ENCODE data around the gene MBD2.

Gene MBD2

DNA sequence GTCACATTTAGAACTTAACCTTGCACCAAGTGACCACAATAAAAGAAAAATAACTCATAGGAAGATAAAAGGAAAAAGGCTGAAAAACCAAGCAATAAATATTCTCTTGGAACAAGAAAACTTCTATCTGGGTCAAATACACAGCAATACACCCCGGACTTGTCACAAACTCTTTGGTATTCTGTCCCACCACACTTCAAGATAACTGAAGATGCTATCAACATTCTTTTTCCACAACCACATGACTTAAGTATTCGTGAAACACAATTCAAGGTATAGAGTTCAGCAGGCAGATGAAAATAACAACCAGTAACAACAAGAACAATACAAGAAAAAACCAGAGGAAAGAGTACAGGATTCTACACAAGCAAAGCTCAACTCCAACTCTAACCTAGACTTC, 18.0 kb downstream of the MBD2 start:
- TF ChIP-seq ZFX (IDR thresholded peaks at IDR 0.05): no peak
- TF ChIP-seq, protein P1, sequence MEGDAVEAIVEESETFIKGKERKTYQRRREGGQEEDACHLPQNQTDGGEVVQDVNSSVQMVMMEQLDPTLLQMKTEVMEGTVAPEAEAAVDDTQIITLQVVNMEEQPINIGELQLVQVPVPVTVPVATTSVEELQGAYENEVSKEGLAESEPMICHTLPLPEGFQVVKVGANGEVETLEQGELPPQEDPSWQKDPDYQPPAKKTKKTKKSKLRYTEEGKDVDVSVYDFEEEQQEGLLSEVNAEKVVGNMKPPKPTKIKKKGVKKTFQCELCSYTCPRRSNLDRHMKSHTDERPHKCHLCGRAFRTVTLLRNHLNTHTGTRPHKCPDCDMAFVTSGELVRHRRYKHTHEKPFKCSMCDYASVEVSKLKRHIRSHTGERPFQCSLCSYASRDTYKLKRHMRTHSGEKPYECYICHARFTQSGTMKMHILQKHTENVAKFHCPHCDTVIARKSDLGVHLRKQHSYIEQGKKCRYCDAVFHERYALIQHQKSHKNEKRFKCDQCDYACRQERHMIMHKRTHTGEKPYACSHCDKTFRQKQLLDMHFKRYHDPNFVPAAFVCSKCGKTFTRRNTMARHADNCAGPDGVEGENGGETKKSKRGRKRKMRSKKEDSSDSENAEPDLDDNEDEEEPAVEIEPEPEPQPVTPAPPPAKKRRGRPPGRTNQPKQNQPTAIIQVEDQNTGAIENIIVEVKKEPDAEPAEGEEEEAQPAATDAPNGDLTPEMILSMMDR (conservative IDR thresholded peaks at IDR 0.05): no peak
- no peak overlapping the region for H3K27ac ChIP-seq

DNA sequence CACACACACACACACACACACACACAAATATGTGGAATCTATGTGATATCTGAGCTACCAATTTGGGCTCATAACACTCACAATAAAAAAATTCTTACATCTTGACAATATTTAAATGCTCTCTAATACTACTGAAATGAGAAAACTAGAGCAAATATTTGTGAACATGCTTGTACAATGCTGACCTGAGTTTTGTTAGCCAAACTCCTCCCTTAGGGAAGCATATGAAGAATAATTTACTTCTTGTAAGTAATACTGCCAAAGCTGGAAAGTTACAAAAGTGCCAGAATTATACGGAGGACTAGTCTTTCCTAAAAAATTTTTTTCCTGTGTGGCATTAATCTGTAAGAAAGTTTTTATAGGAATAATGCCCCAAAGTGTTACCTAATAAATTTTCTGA, 18.5 kb downstream of the MBD2 start:
- H3K27ac ChIP-seq: no peak overlapping the region
- no peak for TF ChIP-seq ZFX (IDR thresholded peaks at IDR 0.05)
- TF ChIP-seq, protein P1 (conservative IDR thresholded peaks at IDR 0.05): no peak

DNA sequence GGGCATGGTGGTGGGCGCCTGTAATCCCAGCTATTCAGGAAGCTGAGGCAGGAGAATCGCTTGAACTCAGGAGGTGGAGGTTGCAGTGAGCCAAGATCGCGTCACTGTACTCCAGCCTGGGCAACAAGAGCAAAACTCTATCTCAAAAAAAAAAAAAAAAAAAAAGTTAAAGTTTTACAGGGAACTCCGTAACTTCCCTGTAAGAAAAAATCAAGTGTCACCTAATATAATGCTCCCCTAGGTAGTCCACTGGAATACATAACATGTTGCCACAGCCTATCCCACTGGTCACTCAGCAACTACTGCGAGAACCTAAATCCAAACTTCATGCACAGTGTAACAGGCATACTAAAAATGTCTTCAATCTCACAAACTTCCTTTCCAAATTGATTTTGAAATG, 19.0 kb downstream of the MBD2 start:
- peak overlapping the region; percentile 53 for H3K27ac ChIP-seq

DNA sequence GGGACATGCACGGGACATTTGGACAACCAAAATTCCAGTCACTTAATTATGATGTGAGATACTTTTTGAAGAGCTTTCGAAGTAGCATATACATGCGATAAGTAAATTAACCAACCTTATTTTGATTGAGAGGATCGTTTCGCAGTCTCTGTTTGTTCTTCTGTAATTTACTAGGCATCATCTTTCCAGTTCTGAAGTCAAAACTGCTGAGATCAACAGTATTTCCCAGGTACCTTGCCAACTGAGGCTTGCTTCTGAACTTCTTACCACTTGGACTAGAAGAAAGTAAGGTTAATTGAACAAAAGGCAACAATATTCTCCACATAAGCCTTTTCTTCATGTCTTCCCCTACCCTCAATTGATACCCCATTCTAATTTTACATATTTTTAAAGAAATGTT, 19.6 kb downstream of the MBD2 start:
- H3K27ac ChIP-seq: peak overlapping the region; percentile 53
- TF ChIP-seq, protein P1 (conservative IDR thresholded peaks at IDR 0.05): no peak
- no peak for TF ChIP-seq ZFX (IDR thresholded peaks at IDR 0.05)

DNA sequence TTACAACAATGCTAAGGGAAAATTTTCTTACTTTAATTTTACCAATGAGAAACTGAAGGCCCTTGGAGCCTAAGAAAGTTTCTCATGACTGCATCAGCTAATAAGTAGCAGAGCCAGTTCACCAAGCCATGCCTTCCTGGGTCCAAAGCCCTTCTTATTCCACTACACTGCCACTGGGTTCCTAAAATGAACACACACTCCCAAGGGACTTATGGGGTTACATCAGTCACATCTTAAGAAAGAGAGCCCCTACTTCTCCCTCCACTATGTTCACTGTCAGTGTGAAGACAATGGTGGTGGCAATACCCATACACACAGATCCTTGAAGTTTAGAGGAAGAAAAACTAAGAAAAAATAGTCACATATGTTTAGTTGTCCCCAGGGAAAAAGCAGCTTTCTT, 20.6 kb downstream of the MBD2 start:
- TF ChIP-seq, protein P1 (conservative IDR thresholded peaks at IDR 0.05): no peak
- TF ChIP-seq ZFX (IDR thresholded peaks at IDR 0.05): no peak

DNA sequence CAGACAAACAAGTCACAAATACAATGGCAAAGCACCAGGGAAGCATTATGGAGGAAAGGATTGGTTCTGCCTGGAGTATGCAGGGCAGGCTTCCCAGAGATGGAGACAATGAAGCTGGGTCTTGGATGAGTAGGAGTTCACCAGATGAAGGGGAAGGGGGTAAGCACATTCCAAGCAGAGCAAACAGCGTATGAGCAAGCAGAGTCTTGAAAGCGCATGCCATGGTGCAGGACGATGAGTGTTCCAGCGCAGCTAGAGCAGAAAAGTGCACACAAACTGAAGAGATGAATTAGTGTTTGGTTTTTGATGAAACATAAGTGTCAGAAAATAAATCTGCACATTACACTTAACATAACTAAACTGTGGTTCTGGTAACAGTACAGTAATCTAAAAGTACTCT, 21.6 kb downstream of the MBD2 start:
- no peak overlapping the region for H3K27ac ChIP-seq
- TF ChIP-seq, protein P1 (conservative IDR thresholded peaks at IDR 0.05): no peak
- no peak for TF ChIP-seq ZFX (IDR thresholded peaks at IDR 0.05)

More for the DNA sequence above, 20.6 kb downstream of the MBD2 start:
- H3K27ac ChIP-seq: no peak overlapping the region

DNA sequence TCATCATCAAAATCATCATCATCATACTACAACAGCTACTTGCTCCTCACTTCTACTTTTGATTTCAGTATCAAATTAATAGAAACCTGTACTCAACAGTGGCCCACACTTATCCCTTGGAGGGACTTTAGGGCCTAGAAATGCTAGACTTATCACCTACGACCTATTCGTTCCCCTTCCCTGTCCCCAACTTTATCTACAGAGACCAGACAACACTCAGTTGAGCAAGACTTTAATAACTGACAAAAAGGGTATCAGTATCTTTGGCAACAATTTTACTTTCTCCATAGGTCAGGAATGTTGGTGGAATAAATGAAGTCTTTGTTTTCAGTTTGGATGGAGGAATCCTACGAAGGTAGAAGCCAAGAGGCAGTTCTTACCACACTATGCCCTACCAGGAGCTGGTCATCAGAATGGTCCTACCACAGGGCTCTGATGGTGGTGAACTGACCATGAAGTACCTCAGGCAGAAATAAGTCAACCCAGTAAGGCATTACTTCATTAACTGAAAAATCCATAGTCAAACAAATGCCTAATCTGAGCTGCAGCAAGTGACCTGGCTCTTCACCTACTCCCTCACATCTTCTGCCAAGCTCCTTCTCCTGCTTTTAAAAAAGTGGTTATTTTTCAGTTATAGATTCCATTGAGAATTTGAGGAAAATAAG, 26.6 kb downstream of the MBD2 start:
- H3K27ac ChIP-seq: no peak overlapping the region
- TF ChIP-seq, protein P1 (conservative IDR thresholded peaks at IDR 0.05): no peak
- no peak for TF ChIP-seq ZFX (IDR thresholded peaks at IDR 0.05)

DNA sequence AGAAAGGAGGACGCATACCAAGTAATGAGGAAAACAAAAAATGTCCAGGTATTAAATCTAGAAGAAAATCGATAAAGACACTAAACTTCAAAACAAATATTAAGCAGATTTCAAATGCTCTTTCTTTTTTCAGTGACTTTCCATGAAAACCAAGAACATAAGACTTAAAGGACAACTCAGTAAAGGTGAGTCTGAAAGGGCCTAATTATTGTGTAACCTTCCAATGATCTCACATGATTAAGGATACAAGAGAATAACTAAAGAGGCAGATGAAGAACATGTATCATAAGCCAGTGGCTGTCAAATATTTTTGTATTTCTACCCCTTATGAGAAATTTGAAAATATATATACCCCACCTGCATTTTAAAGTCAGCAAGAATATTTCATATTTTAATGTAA, 30.7 kb downstream of the MBD2 start:
- no peak overlapping the region for H3K27ac ChIP-seq
- no peak for TF ChIP-seq ZFX (IDR thresholded peaks at IDR 0.05)
- TF ChIP-seq, protein P1 (conservative IDR thresholded peaks at IDR 0.05): no peak
